Stomach (tissue), 9 donors: ENCODE measurements around the gene FAM240A. TPM values are rescaled to one million over a fixed set of nuclear protein-coding genes. Genes with fewer than 3 reads are reported as not detected.
A peak's percentile ranks its signal among the peaks of the same experiment; 100 is the strongest.

Experiments
- DNase-seq, 2 donors: peaks; one replicate each; pipeline versions ENCODE4 v3.0.0 to v3.0.0-alpha.2; 2013 to 2019
- H3K27ac ChIP-seq, 5 donors: fragments of 200-600 bp in 4 of 5; sonication (generic) in 4 of 5; one replicate each; pipeline ENCODE4 v1.5.1; 2013 to 2019; ENCODE audit warnings: mild to moderate bottlenecking in 1 of 5, moderate library complexity in 1 of 5
- H3K27me3 ChIP-seq, 3 donors: fragments of 200-600 bp; sonication (generic); one replicate each; pipeline ENCODE4 v1.5.1; 2017 to 2019; ENCODE audit warnings: mixed run types in 1 of 3
- H3K36me3 ChIP-seq, 4 donors: fragments of 200-600 bp; sonication (generic); 1 replicate in 3 of 4; 2 replicates in 1 of 4; pipeline ENCODE4 v1.5.1; 2016 to 2019
- H3K4me1 ChIP-seq, 4 donors: fragments of 200-600 bp; sonication (generic); one replicate each; pipeline ENCODE4 v1.5.1; 2016 to 2019
- H3K4me3 ChIP-seq, 4 donors: fragments of 200-600 bp; sonication (generic) in 3 of 4; one replicate each; pipeline ENCODE4 v1.5.1; 2016 to 2019; ENCODE audit warnings: mild to moderate bottlenecking in 1 of 4
- H3K9me3 ChIP-seq, 4 donors: fragments of 200-600 bp; sonication (generic); one replicate each; pipeline ENCODE4 v1.5.1; 2016 to 2019
- CTCF ChIP-seq, 7 experiments: fragments of 450-650 bp in 4 of 7; fragments of 200-600 bp in 3 of 7; sonication (generic) in 3 of 7; IDR thresholded peaks; one replicate each; pipeline ENCODE4 v1.5.1; 2016 to 2019; ENCODE audit warnings: antibody characterized with exemption in 7 of 7, control low read depth in 2 of 7, mild to moderate bottlenecking in 1 of 7
- EP300 ChIP-seq: sonication (generic); formaldehyde crosslinking; IDR thresholded peaks from one replicate; pipeline ENCODE4 v1.6.1; 2017; ENCODE audit warnings: antibody characterized with exemption
- POLR2A ChIP-seq, 4 donors: fragments of 450-650 bp; IDR thresholded peaks; one replicate each; pipeline ENCODE4 v1.6.1; 2016; ENCODE audit warnings: antibody characterized with exemption in 4 of 4, control low read depth in 2 of 4, mild to moderate bottlenecking in 1 of 4, moderate library complexity in 1 of 4
- POLR2AphosphoS5 ChIP-seq, 3 donors: sonication (generic); formaldehyde crosslinking; IDR thresholded peaks; one replicate each; pipeline ENCODE4 v1.6.1; 2016; ENCODE audit warnings: antibody characterized with exemption in 3 of 3
- WGBS, 5 donors: extraction: QIAGEN DNeasy Blood & Tissue Kit in 3 of 5; methylation state at CpG; one replicate each; pipeline versions ENCODE4 v1.1.5 to v1.1.7; 2013 to 2018; 5-methylcytosine and 5-hydroxymethylcytosine counted together
- intact Hi-C: fragments of 100-400 bp; cut with DNase I; formaldehyde crosslinking; loops from one replicate; pipeline ENCODE4 v1.15.1; 2023; ENCODE audit warnings: low total_unique reads
- polyA plus RNA-seq, 3 donors: library from polyadenylated mRNA; stranded (reverse); fragments of 200-250 nt; gene quantifications; one replicate each; pipeline ENCODE4 v1.2.3, GENCODE V29; 2013
- total RNA-seq, 5 donors: library from RNA; depleted of rRNA; stranded (reverse); fragments of >200 nt; gene quantifications; one replicate each; pipeline versions ENCODE4 v1.1.0 to v1.2.3, GENCODE V29; 2014 to 2016
- donor health status: healthy with polysubstance abuse.
- donor health status: Bipolar disorder and iron deficiency.
- donor health status: healthy.

The FAM240A gene
- total and polyA plus RNA-seq, 8 donors, result not detected

DNA sequence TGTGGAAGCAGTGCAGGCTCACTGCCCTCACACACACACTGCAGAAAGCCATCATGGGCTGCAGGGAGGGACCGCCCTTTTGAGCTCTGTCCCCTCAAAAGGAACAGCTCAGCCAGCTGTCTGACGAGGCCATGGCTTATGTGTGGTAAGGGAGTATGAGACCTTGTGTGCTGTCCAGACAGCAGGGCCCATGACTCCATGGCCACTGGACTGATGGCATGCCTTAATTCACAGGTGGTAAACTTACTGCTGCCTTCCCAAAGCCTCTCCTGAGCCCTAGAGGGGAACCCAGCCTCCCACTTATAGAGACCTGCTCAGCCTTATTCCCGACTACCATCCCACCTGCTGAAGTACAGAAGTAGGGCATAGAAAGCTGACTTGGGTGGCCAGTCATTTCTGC is 5.6 kb downstream of the FAM240A start:
- Histone ChIP-seq H3K9me3 (no peaks in the 10 kb centered on the region), H3K27me3 (peaks cover 0 to 20% (median 0%) of the 10 kb centered on the region in 3 donors), H3K4me1 (peaks cover 0 to 6% (median 2%) of the 10 kb centered on the region in 4 donors), H3K4me3 (no peak overlapping the region), H3K27ac (no peak overlapping the region), H3K36me3 (no peaks in the 10 kb centered on the region)
- DNase-seq, result no peak
- TF ChIP-seq POLR2AphosphoS5 (IDR thresholded peaks at IDR 0.05) (no peak), CTCF (IDR thresholded peaks at IDR 0.05) (no peak), EP300 (no peak), POLR2A (IDR thresholded peaks at IDR 0.05) (no peak)
- intact Hi-C loops, result no loop called here
- 88 to 100% (median 90%) methylated on average over 1 to 3 of the region's 3 CpGs for WGBS, 5 donors

GRCh38 chr3:46619845-46620778 is 7.8 kb downstream of the FAM240A start:
- Histone ChIP-seq H3K4me1 (peaks cover 0 to 6% (median 2%) of the 10 kb centered on the region in 4 donors), H3K4me3 (no peak overlapping the region), H3K9me3 (no peaks in the 10 kb centered on the region), H3K36me3 (no peaks in the 10 kb centered on the region), H3K27ac (no peak overlapping the region), H3K27me3 (peaks cover 0 to 20% (median 0%) of the 10 kb centered on the region in 3 donors)
- DNase-seq, result peak in 1 of 2 donors; percentile 26
- intact Hi-C loops, result no loop called here
- no peak for TF ChIP-seq POLR2A (IDR thresholded peaks at IDR 0.05)
- WGBS, 5 donors, result 38 to 66% (median 49%) methylated on average over 8 of the region's 8 CpGs

DNA sequence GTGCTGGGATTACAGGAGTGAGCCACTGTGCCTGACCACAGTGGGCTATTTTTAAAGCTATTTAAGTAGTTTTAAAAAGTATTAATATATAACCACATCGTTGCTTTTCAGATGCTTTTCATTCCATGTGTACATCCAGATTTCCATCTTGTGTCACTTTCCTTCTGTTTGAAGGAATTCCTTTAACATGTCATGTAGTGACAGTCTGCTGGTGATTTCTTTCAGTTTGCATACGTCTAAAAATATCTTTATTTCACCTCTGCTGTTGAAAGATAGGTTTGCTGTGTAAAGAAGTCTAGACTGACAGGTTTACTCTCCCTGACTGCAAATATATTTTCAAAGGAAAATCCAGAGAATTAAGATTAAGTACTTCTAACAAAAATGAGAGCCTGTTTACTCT is 12.2 kb downstream of the FAM240A start:
- intact Hi-C loops, result no loop called here
- no peaks in the 10 kb centered on the region for H3K36me3 ChIP-seq
- no peaks in the 10 kb centered on the region for H3K9me3 ChIP-seq
- no peak overlapping the region for H3K4me3 ChIP-seq
- TF ChIP-seq POLR2A (IDR thresholded peaks at IDR 0.05) (no peak), POLR2AphosphoS5 (IDR thresholded peaks at IDR 0.05) (no peak), EP300 (no peak), CTCF (IDR thresholded peaks at IDR 0.05) (no peak)
- DNase-seq, result no peak
- peaks cover under 1 to 12% (median 9%) of the 10 kb centered on the region in 4 donors for H3K4me1 ChIP-seq
- peaks cover 0 to 5% (median 0%) of the 10 kb centered on the region in 3 donors for H3K27me3 ChIP-seq
- H3K27ac ChIP-seq, result no peak overlapping the region
- WGBS, 5 donors, result 33 to 57% (median 44%) methylated on average over 2 of the region's 2 CpGs

GRCh38 chr3:46624975-46625490 is 12.7 kb downstream of the FAM240A start:
- TF ChIP-seq CTCF (IDR thresholded peaks at IDR 0.05) (no peak), EP300 (no peak), POLR2AphosphoS5 (IDR thresholded peaks at IDR 0.05) (no peak), POLR2A (IDR thresholded peaks at IDR 0.05) (no peak)
- Histone ChIP-seq H3K27me3 (peaks cover 0 to 5% (median 0%) of the 10 kb centered on the region in 3 donors), H3K4me1 (peaks cover 6 to 17% (median 13%) of the 10 kb centered on the region in 4 donors), H3K4me3 (no peak overlapping the region), H3K36me3 (no peaks in the 10 kb centered on the region), H3K9me3 (no peaks in the 10 kb centered on the region), H3K27ac (no peak overlapping the region)
- WGBS, 5 donors, result 81 to 91% (median 86%) methylated on average over 3 of the region's 3 CpGs
- DNase-seq, result no peak
- intact Hi-C loops, result loop anchor here (5.0 kb wide), 1 partner anchor 138 kb away; no protein-coding TSS in a partner anchor
